ENCODE measurements around the gene RGCC. TPM values are rescaled to one million over a fixed set of nuclear protein-coding genes. Genes with fewer than 3 reads are reported as not detected.

Gene RGCC, protein sequence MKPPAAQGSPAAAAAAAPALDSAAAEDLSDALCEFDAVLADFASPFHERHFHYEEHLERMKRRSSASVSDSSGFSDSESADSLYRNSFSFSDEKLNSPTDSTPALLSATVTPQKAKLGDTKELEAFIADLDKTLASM
- 1.3 and 1.6 TPM in 2 replicates for total RNA-seq
- long read RNA-seq: 0 reads

DNA sequence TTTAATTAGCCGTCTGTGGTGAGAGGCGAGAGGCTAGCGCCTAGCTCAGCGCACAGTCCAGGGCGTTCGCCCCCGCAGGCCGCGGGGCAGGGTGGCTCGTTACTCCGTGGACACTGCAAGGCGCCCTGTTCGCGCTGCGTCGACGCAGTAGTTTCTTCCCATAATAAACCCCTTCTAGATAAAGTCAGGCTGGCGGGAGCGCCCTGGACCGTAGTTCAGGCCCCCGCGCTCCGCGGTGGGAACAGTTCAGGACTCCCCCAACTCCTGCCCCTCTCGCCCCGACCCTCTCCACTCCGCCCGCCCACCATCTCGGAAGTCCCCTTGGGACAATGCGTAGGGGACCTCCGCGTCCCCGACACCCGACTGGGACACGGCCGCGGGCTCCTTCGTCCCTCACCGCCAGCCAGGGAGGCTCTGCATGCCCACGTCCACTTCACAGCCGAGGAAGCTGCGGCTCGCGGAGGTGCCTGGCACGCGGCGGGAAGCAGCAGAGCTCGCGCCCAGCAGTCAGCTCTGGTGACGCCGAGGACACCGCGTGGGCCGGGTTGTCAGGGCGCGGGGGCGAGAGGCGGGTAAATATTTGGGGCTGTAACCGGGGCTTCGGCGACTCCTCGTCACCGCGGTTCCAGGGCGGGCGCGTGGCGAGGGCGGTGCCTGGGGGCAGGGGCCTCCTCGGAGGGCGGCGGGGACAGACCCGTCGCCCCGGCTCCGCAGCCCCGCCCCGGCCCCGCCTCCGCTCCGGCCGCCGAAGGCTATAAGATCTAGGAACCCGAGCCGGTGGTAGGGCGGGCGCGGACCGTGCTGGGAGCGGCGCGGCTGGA, at the start of gene RGCC:
Gene RGCC (plus strand): TSS at position 783 of the 821 bp plus-strand sequence. CDS start 158 bp downstream, outside the sequence.
- Mint-ChIP-seq H3K4me3 (ENCODE audit: unreplicated experiment) (peak within 1 kb of the TSS; percentile 67), H3K27ac (ENCODE audit: unreplicated experiment) (no peak within 1 kb of the TSS), H3K27me3 (ENCODE audit: unreplicated experiment) (peaks cover 53% of the 10 kb centered on the region), H3K4me1 (ENCODE audit: unreplicated experiment) (peaks cover 7% of the 10 kb centered on the region), H3K9me3 (ENCODE audit: unreplicated experiment) (no peaks in the 10 kb centered on the region), H3K36me3 (ENCODE audit: unreplicated experiment) (no peaks in the 10 kb centered on the region)
- DNase-seq (ENCODE audit: extremely low spot score, unreplicated experiment): peak; percentile 88
- TF ChIP-seq, protein P1, sequence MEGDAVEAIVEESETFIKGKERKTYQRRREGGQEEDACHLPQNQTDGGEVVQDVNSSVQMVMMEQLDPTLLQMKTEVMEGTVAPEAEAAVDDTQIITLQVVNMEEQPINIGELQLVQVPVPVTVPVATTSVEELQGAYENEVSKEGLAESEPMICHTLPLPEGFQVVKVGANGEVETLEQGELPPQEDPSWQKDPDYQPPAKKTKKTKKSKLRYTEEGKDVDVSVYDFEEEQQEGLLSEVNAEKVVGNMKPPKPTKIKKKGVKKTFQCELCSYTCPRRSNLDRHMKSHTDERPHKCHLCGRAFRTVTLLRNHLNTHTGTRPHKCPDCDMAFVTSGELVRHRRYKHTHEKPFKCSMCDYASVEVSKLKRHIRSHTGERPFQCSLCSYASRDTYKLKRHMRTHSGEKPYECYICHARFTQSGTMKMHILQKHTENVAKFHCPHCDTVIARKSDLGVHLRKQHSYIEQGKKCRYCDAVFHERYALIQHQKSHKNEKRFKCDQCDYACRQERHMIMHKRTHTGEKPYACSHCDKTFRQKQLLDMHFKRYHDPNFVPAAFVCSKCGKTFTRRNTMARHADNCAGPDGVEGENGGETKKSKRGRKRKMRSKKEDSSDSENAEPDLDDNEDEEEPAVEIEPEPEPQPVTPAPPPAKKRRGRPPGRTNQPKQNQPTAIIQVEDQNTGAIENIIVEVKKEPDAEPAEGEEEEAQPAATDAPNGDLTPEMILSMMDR (IDR thresholded peaks at IDR 0.05): no peak

DNA sequence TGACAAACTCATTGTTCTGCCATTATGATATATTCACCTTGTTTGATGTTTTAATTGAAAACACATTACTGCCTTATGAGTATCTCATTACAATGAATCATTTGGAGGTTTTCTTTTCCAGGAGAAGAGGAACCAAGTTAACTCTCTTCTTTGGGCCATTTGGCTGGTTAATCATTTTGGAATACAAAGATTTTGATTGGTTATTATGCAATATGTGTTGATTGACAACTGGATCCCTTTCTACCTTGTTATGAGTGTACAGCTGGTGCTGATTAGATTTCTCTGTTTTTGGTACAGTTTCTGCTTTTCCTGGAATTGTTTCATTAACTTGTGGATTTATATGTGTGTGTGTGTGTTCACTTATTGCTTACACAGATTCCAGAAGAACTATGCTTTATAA, 49.2 kb upstream of the RGCC start:
- H3K4me3 Mint-ChIP-seq (ENCODE audit: unreplicated experiment): no peak overlapping the region
- DNase-seq (ENCODE audit: extremely low spot score, unreplicated experiment): no peak
- no peaks in the 10 kb centered on the region for H3K9me3 Mint-ChIP-seq (ENCODE audit: unreplicated experiment)
- TF ChIP-seq, protein P1 (IDR thresholded peaks at IDR 0.05): no peak
- peaks cover 44% of the 10 kb centered on the region for H3K27me3 Mint-ChIP-seq (ENCODE audit: unreplicated experiment)
- no peaks in the 10 kb centered on the region for H3K4me1 Mint-ChIP-seq (ENCODE audit: unreplicated experiment)
- H3K36me3 Mint-ChIP-seq (ENCODE audit: unreplicated experiment): no peaks in the 10 kb centered on the region
- H3K27ac Mint-ChIP-seq (ENCODE audit: unreplicated experiment): no peak overlapping the region

DNA sequence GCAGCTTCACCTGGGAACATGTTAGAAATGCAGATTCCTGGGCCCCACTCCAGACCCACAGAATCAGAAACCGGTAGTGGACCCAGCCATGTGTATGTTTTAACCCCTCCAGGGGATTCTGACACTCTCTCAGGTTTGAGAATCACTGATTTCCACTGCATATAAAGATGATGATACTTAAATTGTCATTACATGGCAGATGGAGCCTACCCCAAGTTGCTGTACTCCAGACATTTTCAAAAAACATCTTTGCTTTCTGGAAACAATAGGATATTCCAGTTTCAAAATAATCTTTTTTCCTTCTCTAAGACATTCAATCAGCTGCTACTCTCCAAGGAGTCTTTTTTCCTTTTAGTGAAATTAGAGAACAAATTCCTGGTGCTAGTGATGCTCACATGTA, 48.6 kb upstream of the RGCC start:
- H3K4me3 Mint-ChIP-seq (ENCODE audit: unreplicated experiment): no peak overlapping the region
- no peaks in the 10 kb centered on the region for H3K36me3 Mint-ChIP-seq (ENCODE audit: unreplicated experiment)
- H3K4me1 Mint-ChIP-seq (ENCODE audit: unreplicated experiment): no peaks in the 10 kb centered on the region
- peak; percentile 32 for DNase-seq (ENCODE audit: extremely low spot score, unreplicated experiment)
- no peak overlapping the region for H3K27ac Mint-ChIP-seq (ENCODE audit: unreplicated experiment)
- H3K9me3 Mint-ChIP-seq (ENCODE audit: unreplicated experiment): no peaks in the 10 kb centered on the region
- peaks cover 44% of the 10 kb centered on the region for H3K27me3 Mint-ChIP-seq (ENCODE audit: unreplicated experiment)
- TF ChIP-seq, protein P1 (IDR thresholded peaks at IDR 0.05): no peak

DNA sequence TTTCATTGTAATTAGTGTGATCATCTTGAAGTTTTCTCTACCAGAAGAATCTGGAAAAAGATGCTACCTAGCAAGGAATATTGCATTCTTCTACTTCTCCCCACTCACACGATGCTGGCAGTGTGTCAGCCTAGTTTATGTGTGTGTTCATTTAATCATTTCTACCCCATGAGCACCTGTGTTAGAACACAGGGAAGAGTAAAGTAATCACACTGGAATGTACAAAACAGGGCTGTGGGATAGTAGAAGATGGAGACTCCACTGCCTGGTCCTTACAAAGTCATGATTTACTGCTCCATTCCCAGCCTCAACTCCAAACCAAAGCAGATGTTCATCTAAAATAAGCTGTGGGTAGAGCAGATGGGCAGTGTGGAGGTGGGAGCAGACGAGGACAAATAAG, 47.7 kb upstream of the RGCC start:
- no peak for DNase-seq (ENCODE audit: extremely low spot score, unreplicated experiment)
- TF ChIP-seq, protein P1 (IDR thresholded peaks at IDR 0.05): no peak
- Mint-ChIP-seq H3K9me3 (ENCODE audit: unreplicated experiment) (no peaks in the 10 kb centered on the region), H3K36me3 (ENCODE audit: unreplicated experiment) (no peaks in the 10 kb centered on the region), H3K27ac (ENCODE audit: unreplicated experiment) (no peak overlapping the region), H3K4me1 (ENCODE audit: unreplicated experiment) (no peaks in the 10 kb centered on the region), H3K27me3 (ENCODE audit: unreplicated experiment) (peaks cover 39% of the 10 kb centered on the region), H3K4me3 (ENCODE audit: unreplicated experiment) (no peak overlapping the region)

DNA sequence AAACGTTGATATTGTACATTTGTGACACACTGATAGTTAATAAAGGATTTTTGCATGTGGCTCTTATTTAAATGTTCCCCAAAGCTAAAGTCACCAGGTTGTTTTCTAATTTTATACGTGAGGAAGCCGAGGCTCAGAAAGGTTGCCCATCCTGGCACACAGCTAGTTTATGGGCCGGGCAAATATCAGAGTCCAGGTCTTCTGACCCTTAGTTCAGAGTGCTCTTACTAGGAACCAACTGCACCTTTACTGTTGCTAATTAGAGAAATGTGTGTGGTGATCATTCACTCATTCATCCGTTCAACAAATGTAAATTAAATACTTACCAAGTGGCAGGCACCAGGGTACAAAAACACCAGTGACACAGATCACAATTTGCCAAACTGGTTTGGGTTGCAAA, 46.3 kb upstream of the RGCC start:
- H3K4me3 Mint-ChIP-seq (ENCODE audit: unreplicated experiment): no peak overlapping the region
- no peak overlapping the region for H3K27ac Mint-ChIP-seq (ENCODE audit: unreplicated experiment)
- H3K4me1 Mint-ChIP-seq (ENCODE audit: unreplicated experiment): no peaks in the 10 kb centered on the region
- TF ChIP-seq, protein P1 (IDR thresholded peaks at IDR 0.05): no peak
- peak; percentile 6 for DNase-seq (ENCODE audit: extremely low spot score, unreplicated experiment)
- H3K9me3 Mint-ChIP-seq (ENCODE audit: unreplicated experiment): no peaks in the 10 kb centered on the region
- H3K27me3 Mint-ChIP-seq (ENCODE audit: unreplicated experiment): peaks cover 29% of the 10 kb centered on the region
- H3K36me3 Mint-ChIP-seq (ENCODE audit: unreplicated experiment): no peaks in the 10 kb centered on the region

Measured in osteocyte (in vitro differentiated cells).